GM10248 (cell line): ENCODE results near the gene HDAC6.

ENCODE experiments used
- CTCF ChIA-PET: fragments of 300-600 bp; sonication (Branson Sonifier 250); formaldehyde crosslinking; extraction: SDS; loops from one replicate; lab custom pipeline; 2021; ENCODE audit warnings: antibody characterized with exemption; lab: Yijun Ruan, JAX
- POLR2A ChIA-PET: fragments of 350-650 bp; sonication (Branson Sonifier 250); formaldehyde crosslinking; extraction: SDS; loops from one replicate; lab custom pipeline; 2020; ENCODE audit warnings: antibody characterized with exemption; lab: Yijun Ruan, JAX
- DNase-seq: peaks from one replicate; pipeline ENCODE4 v3.0.0; 2012; ENCODE audit errors: extremely low spot score
- TF ChIP-seq, protein P1 (sequence below): IDR thresholded peaks from 2 replicates; pipeline ENCODE4 v1.5.1; 2012; ENCODE audit warnings: mild to moderate bottlenecking, low read depth; ENCODE audit errors: extremely low read depth, missing control alignments, control extremely low read depth

Gene HDAC6

GRCh38 chrX:48782795-48783194 is 19.1 kb upstream of the HDAC6 start:
- ChIA-PET POLR2A (no interaction called here), CTCF (no interaction called here)

GRCh38 chrX:48784726-48785125 is 17.1 kb upstream of the HDAC6 start:
- CTCF ChIA-PET: no interaction called here
- DNase-seq: no peak
- POLR2A ChIA-PET: no interaction called here
- TF ChIP-seq, protein P1, sequence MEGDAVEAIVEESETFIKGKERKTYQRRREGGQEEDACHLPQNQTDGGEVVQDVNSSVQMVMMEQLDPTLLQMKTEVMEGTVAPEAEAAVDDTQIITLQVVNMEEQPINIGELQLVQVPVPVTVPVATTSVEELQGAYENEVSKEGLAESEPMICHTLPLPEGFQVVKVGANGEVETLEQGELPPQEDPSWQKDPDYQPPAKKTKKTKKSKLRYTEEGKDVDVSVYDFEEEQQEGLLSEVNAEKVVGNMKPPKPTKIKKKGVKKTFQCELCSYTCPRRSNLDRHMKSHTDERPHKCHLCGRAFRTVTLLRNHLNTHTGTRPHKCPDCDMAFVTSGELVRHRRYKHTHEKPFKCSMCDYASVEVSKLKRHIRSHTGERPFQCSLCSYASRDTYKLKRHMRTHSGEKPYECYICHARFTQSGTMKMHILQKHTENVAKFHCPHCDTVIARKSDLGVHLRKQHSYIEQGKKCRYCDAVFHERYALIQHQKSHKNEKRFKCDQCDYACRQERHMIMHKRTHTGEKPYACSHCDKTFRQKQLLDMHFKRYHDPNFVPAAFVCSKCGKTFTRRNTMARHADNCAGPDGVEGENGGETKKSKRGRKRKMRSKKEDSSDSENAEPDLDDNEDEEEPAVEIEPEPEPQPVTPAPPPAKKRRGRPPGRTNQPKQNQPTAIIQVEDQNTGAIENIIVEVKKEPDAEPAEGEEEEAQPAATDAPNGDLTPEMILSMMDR: no peak

More at GRCh38 chrX:48782795-48783194, 19.1 kb upstream of the HDAC6 start:
- DNase-seq: no peak
- TF ChIP-seq, protein P1: no peak

DNA sequence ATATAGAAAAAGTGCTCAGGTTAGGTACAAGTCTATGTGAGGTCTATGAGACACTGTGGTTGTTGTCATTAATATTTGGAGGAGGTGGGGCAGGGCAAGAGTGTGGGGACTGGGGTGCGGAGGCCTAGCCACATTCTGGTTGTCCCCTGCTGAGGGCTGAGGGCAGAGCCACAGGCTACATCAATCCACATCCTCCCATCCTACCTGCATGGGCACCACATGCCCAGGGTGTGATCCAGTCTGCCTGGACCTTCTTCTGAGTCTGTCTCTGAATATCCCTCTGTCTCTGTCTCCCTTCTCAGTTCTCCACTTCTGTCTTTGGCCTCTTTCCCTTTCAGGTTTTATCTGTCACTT is 16.7 kb upstream of the HDAC6 start:
- no peak for DNase-seq
- ChIA-PET POLR2A (no interaction called here), CTCF (no interaction called here)
- TF ChIP-seq, protein P1: no peak

- ChIA-PET CTCF (no interaction called here), POLR2A (no interaction called here)
- TF ChIP-seq, protein P1: no peak
- DNase-seq: no peak
These were observed 16.2 kb upstream of the HDAC6 start for GRCh38 chrX:48785540-48786214.

DNA sequence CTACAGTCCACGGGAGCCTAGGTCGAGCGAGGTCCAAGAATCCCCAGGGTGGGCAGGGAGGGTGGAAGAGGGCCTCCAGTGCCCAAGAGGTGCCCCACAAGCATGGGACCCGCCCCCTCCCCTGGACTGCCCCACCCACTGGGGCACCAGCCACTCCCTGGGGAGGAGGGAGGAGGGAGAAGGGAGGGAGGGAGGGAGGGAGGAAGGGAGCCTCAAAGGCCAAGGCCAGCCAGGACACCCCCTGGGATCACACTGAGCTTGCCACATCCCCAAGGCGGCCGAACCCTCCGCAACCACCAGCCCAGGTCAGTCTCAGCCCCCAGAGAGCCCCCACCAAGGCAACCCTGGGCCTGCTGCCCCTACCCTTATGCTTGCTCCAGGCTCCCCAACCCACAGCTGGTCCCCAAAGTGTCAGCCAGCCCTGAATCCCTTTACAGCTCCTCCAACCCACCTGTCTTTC is 15.5 kb upstream of the HDAC6 start, which contains the start of gene GATA1:
Gene GATA1 (plus strand): TSS at position 250 of the 460 bp plus-strand sequence. CDS start 4,520 bp downstream, outside the sequence.
- no peak for DNase-seq
- TF ChIP-seq, protein P1: no peak
- ChIA-PET CTCF (no interaction called here), POLR2A (no interaction called here)

- no peak for DNase-seq
- ChIA-PET CTCF (no interaction called here), POLR2A (no interaction called here)
- TF ChIP-seq, protein P1: no peak
These were observed 14.9 kb upstream of the HDAC6 start for GRCh38 chrX:48786825-48787504.
